Prostate gland (tissue), 2 donors: ENCODE results near the gene RPS6KA3.

ENCODE experiments used
- POLR2A ChIP-seq: fragments of 450-650 bp; IDR thresholded peaks from one replicate; pipeline ENCODE4 v1.6.1; 2016; ENCODE audit warnings: antibody characterized with exemption, mild to moderate bottlenecking
- POLR2AphosphoS5 ChIP-seq: sonication (generic); formaldehyde crosslinking; IDR thresholded peaks from one replicate; pipeline ENCODE4 v1.6.1; 2017; ENCODE audit warnings: antibody characterized with exemption
- TF ChIP-seq, protein P1 (sequence below), 4 experiments: fragments of 200-600 bp in 2 of 4; fragments of 450-650 bp in 2 of 4; sonication (generic) in 2 of 4; IDR thresholded peaks; 1 replicate in 3 of 4; 2 replicates in 1 of 4; pipeline ENCODE4 v1.5.1; 2016 to 2019; ENCODE audit warnings: antibody characterized with exemption in 4 of 4, mild to moderate bottlenecking in 2 of 4, moderate library complexity in 2 of 4

DNA sequence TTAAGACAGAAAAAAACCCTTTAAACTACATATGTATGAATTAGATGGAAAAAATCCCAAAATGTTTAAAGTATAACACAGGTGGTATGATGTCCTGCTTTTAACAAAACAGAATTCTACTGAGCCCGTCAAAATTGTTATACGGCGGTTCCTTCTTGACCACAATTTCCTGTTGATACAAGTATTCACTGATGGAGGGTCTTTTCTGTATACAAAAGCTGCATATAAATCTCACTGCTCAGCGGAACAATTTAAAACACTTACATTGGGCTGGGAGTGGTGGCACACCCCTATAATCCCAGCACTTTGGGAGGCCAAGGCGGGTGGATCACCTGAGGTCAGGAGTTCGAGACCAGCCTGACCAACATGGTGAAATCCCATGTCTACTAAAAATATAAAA lies 62.4 kb downstream of the RPS6KA3 start:
- TF ChIP-seq, protein P1, sequence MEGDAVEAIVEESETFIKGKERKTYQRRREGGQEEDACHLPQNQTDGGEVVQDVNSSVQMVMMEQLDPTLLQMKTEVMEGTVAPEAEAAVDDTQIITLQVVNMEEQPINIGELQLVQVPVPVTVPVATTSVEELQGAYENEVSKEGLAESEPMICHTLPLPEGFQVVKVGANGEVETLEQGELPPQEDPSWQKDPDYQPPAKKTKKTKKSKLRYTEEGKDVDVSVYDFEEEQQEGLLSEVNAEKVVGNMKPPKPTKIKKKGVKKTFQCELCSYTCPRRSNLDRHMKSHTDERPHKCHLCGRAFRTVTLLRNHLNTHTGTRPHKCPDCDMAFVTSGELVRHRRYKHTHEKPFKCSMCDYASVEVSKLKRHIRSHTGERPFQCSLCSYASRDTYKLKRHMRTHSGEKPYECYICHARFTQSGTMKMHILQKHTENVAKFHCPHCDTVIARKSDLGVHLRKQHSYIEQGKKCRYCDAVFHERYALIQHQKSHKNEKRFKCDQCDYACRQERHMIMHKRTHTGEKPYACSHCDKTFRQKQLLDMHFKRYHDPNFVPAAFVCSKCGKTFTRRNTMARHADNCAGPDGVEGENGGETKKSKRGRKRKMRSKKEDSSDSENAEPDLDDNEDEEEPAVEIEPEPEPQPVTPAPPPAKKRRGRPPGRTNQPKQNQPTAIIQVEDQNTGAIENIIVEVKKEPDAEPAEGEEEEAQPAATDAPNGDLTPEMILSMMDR (IDR thresholded peaks at IDR 0.05), result no peak
- TF ChIP-seq POLR2AphosphoS5 (no peak), POLR2A (no peak)
